ENCODE data around the gene NUP88.
"Not testable (repeated sequence)": the region's sequence is repeated elsewhere in the genome, so short reads cannot be mapped to it uniquely, and the experiment has no call there.

The NUP88 gene

DNA sequence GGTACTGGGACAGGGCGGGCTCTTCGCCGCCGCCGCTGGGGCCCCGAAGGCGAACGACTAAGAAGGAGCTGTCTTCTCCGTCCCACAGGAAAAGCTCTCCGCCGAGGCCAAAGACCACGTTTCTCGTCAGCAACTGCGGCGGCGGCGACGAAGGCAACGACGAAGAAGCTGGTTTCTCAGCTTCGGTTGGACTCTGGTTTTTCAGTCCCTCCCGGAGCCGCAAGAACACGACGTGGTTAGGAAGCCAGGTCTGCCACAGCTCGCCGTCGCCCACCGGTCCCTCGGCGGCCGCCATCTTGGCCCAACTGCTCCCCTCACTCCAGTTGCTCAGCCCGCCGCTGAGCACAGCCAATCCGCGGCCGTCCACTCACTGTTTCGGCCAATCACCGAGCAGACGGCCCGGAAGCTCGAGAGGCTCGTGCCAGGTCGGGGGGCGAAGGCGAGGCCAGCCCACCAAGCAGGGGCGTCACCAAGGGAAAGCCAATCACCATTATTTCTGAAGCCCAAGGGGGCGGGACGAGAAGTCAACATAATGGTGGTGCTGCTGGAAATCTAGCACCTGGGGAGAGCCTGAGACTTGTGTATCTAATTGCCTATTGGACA is at the start of gene NUP88:
Gene NUP88 (minus strand): TSS at position 307 of the 603 bp plus-strand sequence. CDS start 12 bp downstream, at position 295.
- DNase-seq = peak; percentile 99

DNA sequence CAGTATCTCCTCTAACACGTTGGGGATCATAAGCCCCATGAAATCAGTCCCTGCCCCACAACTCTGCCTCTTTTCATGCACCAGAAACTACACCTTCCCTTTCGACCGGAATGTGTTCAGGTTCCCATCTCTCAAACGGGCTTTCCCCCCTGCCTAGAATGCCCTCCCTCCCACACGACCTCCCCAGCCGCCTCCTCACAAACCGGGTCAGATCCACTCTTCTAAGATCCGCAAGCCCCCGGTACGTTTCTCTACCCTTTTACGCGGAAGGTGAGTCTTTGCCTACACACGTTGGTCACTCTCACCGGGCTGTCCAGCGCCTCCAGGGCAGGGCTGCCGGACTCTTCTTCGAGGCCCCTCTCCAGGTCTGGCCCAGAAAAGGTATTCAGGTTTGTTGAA is 48.6 kb upstream of the NUP88 start:
- no peak for DNase-seq

DNA sequence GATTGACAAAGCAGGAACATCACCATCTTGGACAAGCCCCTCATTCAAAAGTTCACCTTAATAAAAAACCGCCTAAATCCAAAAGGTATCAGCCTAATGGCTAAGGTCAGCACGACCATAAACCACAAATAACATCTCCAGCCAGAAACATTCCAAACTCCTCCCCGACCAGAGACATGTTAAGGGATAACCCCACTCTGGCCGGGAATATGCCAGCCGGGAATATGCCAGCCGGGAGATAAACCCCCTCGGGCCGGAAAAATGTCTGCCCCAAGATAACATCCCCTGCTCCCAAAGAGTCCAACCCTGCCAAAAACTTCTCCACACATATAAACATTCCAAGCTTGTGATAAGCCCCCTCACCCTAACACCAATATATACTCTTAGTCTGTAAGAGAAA is 48.0 kb upstream of the NUP88 start:
- DNase-seq = peak; percentile 21

DNA sequence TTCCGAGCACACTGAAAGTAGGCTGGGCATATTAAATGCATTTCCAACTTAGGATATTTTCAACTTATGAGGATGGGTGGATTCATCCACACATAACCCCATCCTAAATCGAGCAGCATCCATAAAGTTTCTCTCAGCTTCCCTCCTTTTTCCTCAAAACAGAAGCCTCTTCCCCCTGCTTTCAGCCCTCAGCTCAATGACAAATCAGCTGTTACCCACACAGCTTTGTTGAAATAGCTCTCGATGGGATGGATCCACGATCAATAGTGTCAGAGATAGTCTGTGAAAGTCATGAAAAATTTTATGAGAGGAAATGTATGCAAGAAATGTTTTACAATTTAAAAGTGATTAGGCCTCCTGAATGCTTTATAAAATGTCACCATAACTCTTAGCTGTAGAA is 46.8 kb upstream of the NUP88 start:
- no peak for DNase-seq

DNA sequence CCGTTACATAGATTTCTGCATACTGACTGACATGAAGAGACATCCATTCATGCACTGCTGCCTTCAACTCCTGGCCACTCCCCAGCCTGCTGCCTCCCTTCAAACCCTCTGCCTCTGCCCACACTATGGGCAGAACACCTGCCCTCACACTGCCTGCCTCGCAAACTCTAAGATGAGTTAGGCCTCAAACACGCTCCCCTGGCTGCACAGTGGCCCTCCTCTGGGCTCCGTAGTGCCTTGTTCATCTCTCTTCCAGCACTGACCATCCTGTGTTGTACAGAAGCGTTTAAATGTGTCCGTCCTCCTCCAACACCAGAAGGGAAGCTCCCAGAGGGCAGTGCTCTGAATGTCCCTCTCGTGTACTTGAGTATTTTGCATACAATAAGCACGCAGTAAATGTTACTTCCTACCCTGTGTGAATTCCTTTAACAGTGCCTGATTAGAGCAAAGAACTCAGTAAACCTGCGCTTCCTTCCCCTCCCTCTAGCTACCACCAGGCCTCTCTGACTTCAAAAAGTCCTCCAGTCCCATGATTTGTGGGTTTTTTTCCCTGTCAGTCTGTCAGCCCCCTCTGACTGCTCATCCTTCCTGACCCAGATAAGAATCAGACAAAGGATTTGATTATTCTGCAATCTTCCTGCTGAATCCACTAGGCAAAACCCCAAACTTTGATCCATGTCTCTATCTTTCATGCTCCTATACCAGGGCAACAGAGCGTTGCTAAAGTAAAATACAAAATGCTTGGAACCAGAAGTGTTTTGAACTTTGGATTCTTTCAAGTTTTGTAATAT is 45.5 kb upstream of the NUP88 start:
- DNase-seq = no peak

DNA sequence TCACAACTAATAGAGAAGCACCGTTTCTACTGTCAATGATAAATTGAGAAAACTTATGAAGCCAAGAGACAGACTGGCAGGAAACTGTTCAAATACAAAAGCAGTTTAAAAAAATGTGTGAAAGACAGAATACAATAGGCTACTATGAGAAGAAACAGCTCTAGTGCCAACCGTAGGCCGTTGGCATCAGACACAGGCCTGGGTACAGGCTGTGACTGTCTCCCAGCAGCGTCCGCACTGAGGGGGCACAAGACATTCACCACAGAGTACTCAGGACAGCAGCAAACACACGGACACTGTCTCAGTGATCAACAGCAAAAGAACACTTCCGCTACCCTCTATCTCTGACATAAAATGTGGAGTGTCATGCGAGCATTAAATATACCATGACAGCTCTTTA is 27.3 kb upstream of the NUP88 start:
- no peak for DNase-seq

DNA sequence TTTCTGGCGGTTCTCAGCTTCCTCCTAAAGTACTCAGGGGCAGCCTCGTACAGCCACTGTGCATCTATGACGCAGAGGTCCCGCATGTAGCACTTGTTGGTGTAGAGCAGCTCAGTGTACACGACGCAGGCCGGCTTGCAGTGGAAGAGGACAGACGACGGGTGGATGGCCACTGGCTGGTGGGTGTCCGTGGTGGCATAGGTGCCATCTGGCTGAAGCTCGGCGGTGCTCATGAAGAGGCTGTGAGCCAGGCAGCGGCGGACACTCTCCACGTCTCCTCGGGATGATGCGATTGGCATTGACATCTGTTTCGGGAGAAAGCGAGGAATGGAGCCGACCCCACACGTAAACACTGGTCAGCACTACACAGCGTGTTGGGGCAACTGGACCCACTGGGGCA is 24.7 kb upstream of the NUP88 start:
- DNase-seq = no peak

DNA sequence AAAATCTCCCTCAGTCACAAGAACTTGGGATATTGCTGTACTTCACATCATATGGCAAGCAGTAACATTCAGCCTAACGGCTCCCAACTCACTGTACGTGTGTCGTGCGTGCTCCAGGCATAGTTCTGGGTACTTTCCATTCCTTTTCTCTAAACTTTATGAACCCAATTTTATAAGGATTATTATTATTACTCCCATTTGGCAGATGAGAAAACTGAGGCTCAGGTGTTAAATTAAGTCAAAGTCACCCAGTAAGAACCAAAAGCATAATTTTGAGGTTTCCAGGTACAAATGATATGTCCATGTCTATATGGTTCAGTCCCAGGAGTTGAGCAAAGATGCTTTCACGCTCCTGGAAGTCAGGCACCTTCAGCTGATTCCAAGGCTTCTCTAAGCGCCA is 24.3 kb upstream of the NUP88 start:
- no peak for DNase-seq

DNA sequence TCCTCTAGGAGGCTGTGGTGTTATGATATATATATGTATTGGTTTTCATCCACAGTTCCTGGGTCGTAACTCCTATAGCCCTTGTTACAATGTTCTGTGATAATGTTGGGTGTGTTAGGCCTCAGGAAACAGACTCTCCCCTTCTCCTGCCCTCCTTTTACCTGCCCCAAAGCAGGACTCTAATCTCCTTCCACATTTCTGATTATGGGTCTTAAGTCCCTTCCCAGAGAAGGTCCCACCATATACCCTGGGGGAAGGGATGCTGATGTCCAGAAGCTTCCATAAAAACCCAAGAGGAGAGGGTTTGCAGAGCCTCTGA is 19.9 kb upstream of the NUP88 start:
- DNase-seq = no peak

DNA sequence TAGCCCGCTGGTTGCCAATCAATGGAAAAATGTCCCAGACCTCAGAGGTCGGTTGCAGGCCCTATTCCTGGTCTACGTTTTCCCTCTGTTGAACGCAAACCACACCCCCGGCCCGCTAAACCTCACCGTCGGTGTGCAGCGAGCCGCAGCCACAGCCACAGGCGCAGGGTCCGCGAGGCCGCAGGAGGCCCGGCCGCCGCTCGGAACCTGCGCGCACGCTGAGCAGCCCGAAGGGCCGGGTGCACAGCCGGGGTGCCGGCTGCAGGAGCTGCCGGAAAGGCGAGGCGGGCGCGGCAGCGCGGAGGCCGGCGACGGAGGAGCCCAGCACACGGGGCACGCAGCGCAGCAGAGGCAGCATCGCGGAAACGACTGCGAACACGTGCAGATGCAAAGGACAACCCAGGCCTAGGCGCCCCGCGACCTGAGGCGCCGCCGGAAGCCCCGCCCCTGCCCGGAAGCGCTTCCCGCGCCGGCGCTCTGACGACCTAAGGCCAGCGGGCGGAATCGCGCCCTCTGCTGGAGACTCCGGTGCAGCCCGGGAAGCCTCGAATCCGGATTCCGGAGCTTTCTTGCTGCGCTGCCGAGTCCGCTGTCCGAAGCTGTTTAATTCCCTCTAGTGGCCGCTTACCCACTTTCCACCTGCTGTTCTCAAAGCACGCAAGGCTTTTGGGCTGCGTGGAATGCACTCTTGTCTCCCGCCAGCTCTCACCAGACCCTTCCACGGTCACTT is 19.4 kb upstream of the NUP88 start, which contains the start of gene C1QBP:
Gene C1QBP (minus strand): TSS at position 440 of the 730 bp plus-strand sequence. CDS start 82 bp downstream, at position 358.
- DNase-seq = peak; percentile 92

DNA sequence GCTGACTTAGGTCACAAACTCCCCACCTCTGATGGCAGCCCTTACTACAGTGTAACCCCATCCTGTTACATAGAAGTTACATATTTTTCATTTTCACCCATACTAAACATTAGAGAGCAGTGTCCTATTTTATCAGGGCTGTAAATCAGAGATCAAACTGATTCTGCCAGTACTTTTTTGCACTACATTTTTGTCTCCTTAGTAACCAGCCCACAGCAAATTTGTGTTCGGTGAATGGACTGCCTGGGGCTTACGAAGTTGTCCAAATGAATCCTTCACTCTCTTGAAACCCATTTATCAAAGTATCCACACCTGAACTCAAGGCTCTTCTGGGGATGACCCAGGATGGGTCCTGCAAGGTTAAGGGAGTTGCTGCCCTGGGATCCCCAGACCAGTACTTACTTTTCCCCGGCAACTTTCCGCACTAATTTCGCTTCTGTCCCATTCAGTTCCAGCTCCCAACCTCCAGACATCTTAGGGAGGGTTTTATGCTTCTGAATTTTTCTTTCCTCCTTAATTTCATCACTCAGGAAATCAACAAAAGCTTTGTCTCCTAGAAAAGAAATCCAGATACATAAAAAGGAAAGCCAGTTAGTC is 18.4 kb upstream of the NUP88 start:
- peak; percentile 87 for DNase-seq

DNA sequence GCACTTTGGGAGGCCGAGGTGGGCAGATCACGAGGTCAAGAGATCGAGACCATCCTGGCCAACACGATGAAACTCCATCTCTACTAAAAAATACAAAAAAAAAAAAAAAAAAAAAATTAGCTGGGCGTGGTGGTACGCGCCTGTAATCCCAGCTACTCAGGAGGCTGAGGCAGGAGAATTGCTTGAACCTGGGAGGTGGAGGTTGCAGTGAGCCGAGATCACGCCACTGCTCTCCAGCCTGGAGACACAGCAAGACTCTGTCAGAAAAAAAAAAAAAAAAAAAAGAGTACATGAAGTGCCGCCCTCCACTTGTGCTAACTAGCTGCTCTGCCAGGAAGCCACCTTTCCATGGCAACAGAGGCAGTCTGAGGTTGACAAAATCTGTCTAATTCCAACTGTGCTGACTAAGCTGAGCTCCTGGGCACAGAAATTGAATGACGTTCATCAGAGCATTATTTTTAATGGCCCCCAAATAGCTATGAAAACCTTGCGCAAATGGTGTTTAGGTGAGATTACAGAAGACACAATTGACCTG is 16.4 kb upstream of the NUP88 start:
- DNase-seq = peak; percentile 24

DNA sequence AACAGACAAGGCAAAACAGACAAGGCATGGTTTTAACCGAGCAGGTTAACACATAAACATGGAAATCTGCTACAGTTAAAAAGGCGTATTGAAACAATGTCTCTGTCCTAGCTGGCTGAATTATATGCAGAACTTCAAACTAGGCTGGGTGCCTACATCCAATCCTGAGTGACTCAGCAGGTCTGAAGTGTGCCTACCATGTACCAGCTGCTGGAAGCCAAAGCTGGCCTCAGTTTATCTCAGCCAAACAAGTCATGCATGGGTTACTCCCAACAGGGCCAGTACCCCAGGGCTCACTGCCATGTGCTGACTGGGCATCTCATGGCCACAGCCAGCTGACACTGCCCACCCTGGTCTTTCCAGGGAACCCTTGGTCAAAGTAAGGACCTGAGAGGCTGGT is 15.5 kb upstream of the NUP88 start:
- DNase-seq = no peak

DNA sequence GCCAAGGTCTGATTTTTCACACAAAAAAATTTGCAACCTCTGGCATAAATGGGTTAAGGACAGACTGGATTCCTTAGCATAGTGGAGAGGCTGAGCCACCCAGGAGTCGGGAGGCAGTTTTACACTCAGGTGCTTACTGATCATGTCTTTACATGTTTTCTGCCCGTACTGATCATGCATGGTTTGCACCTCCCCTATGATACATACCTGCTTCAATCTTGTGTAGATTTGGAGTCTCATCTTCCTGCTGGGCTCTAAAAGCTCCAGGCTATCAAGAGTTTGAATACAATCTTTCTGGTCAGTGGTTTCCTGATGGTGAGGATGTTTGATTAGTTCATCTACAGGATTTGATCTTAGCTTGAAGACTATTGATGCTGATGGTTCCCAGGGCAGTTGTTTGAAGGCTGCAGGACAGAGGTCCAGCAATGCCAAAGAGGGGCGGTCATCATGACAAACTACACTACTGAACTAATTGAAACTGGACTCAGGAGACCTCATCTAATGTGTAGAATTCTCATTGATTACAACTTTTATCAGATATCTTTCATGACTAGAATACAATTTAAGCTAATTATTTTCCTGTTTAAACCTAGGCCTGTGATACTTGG is 12.6 kb upstream of the NUP88 start:
- DNase-seq = no peak

DNA sequence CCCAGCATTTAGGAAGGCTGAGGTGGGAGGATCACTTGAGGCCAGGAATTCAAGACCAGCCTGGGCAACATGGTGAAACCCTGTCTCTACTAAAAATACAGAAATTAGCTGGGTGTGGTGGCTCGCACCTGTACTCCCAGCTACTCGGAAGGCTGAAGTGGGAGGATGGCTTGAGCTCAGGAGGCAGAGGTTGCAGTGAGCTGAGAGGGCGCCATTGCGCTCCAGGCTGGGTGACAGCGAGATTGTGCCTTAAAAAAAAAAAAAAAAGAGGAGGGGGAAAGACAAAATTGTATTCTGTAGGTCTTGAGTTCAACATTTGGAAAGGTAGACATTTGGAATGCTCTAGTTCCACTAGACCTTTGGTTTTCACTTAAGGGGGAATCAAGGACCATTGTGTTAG is 11.8 kb upstream of the NUP88 start:
- not testable (repeated sequence) for DNase-seq

DNA sequence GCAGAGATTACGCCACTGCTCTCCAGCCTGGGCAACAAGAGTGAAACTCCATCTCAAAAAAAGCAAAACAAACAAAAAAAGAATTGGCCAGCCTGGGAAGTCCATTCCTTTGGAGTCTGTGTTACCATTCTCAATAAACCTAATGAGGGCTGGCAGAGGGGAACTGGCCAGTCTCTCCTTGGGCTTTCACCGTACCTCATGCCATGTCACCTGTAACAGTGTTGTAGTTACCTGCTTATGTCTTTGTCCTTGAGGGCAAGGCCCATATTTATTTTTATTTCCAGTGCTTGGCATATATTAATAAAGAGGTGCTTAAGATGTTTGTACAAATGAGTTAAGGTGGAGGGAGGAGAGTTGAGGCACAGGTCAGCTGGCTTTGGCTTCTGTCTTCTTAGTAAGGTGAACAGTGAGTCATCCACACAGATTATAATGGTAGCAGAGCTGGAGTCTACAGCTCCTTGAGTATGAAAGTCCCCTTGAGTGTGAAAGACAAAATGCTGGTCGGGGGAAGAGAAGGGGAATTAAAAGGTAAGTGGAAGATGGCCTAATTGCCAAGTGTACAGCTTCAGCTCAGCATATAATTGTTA is 11.0 kb upstream of the NUP88 start:
- no peak for DNase-seq

DNA sequence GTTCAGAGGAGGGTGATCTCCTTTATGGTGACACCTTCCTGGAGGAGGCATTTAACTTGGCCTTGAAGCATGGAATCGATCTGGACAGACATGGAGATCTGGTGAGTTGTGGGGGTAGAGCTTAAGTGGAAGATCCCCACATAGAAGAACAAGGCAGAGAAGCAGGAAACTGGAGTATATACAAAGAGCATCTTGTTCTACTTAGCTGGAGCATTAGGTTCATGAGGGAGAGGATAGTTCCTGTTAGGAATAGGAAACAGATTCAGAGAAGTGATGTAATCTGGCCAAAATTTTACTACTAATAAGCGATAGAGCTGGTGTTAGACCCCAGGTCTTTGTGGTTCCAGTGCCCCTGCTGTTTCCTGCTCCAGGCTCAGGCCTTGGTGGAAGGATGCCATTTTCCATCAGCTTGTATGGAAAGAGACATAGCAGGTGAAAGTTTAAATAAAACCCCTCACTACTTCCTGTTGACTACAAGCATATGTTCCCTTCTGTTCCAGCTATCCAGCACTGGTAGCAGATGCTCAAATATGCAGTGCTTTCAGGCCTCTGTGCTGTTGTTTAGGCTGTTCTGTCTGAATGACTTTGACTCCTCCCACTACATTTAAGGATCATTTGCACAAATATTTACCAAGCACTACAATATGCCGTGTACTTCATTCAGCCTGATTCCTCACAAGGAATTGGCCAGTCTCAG is 9.9 kb upstream of the NUP88 start:
- no peak for DNase-seq

DNA sequence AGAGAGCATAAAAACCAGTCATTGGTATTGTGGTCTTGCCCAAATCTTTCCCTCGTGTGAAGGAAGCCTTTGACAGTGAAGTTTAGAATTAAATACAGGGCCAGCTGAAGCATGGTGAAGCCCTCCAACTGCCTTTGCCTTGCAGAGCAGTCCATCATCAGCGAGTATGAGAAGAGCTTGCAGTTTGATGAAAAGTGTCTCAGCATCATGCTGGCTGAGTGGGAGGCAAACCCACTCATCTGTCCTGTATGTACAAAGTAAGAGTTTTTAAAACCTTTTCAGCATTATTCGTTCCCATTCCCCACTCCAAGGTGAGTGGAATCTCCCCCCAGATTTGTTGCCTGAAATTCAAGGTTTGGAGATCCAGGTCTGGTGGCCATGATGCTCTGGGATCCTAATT is 6.4 kb upstream of the NUP88 start:
- no peak for DNase-seq

DNA sequence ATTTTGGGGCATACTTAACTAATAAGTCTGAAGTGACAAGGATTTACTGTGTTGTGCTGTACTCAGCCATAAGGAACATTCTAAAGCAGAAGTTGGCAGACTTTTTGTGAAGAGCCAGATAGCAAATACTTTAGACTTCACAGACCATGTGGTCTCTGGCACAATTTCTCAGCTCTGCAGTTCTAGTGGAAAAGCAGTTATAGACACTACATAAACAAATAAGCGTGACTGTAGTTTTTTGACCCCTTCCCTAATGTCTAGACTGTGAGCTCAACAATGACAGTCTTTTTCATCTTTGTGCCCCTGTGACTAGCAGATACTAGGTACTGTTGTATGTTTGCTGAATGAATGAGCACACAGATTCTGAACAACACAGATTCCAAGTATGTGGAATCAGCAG is 5.4 kb upstream of the NUP88 start:
- no peak for DNase-seq

DNA sequence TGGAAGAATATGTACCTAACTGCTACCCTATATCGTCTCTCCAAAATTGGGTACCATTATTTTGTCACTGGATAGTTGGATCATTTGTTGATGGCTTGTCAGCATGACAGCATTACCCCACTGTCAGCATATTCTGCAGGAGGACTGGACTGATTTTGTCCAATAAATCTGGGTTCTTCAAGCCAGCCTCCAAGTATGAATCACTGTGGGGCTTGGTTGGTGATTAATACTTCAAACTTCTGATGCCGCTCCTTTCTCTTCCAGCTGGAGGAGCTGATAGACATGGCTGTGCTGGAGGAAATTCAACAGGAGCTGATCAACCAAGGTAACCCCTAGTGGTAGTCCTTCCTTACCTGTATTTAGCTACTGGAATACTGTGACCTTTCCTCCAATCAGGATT is 3.0 kb upstream of the NUP88 start:
- peak; percentile 88 for DNase-seq

DNA sequence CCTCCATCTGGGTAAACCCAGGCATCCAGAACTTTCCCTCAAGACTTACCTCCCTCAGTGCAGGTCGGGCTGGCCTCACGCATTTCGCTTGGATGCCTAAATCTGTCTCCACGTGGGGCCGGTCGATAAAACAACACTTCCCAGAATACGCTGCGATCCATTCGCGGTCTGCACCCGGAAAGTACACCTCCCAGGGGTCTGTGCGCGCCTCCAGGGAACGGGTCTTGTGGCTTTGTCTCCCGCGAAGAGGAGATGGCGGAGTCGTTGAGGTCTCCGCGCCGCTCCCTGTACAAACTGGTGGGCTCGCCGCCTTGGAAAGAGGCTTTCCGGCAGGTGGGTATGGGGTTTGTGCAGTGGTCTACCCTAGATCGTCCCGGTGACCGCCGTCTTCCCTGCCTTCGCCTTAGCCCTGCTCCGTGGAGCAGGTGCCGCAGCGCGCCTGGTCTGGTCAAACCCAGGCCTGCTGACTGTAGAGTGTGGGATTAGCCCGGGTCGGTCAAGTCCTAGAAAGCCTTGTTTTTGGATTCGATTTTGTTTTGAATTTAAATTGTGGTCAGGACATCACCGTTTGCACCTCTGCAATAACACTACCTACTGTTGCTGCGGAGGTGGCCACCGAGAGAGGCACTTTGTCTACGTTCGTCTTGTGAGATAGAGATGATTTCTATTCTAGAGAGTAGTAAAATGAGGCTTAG is 644 bp upstream of the NUP88 start, which contains the start of gene RPAIN:
Gene RPAIN (plus strand): TSS at position 224 of the 695 bp plus-strand sequence. CDS start 29 bp downstream, at position 253.
- peak; percentile 89 for DNase-seq

Measured in EL (cell line).